A549 treated with GW870086 at 1 μM for 4 hours (cell line): Measurements from ENCODE around the gene GPRASP1. TPM values are rescaled to one million over a fixed set of nuclear protein-coding genes. Genes with fewer than 3 reads are reported as not detected.

Source experiments
- total RNA-seq: library from RNA; stranded (reverse); fragments of 200-300 nt; extraction: Qiagen RNA extraction; gene quantifications from 5 replicates; pipeline ENCODE4 v1.2.3, GENCODE V29; 2022; ENCODE audit warnings: low read depth

Gene GPRASP1
- 0.19 to 0.45 TPM (median 0.22 TPM) in 5 replicates for total RNA-seq

GRCh38 chrX:102651242-102652011 lies at the start of gene GPRASP1:
GPRASP1 (plus strand) TSS chrX:102651483; CDS start chrX:102653914, 2,431 bp downstream.

Other genes with a start within 250 kb of the GPRASP1 start
- gene NXF2B, start 211.5 kb upstream of the GPRASP1 start, total RNA-seq, result not detected in 5 replicates
- gene TCP11X2, start 179.7 kb upstream of the GPRASP1 start, total RNA-seq, result not detected in 5 replicates
- 0.47 to 0.85 TPM (median 0.80 TPM) in 5 replicates for gene TMSB15A, start 134.7 kb upstream of the GPRASP1 start, total RNA-seq
- gene ARMCX5, start 52.0 kb upstream of the GPRASP1 start, total RNA-seq, result 8.7 to 13.3 TPM (median 10.4 TPM) in 5 replicates
- gene GPRASP2, start 61.0 kb downstream of the GPRASP1 start, total RNA-seq, result 4.6 to 6.3 TPM (median 5.4 TPM) in 5 replicates
- gene GPRASP3, start 69.3 kb downstream of the GPRASP1 start, total RNA-seq, result 2.4 to 4.4 TPM (median 3.2 TPM) in 5 replicates